ENCODE measurements around the gene ATP6AP2. TPM values are rescaled to one million over a fixed set of nuclear protein-coding genes. Genes with fewer than 3 reads are reported as not detected.
"Not testable (repeated sequence)": the region's sequence is repeated elsewhere in the genome, so short reads cannot be mapped to it uniquely, and the experiment has no call there.

ATP6AP2 gene
- total RNA-seq, 1 experiment from 2014 or later, result 62.0 TPM

GRCh38 chrX:40571600-40571999 is 9.2 kb upstream of the ATP6AP2 start:
- H3K4me2 ChIP-seq (ENCODE audit: low read length), result no peak overlapping the region
- no peak for DNase-seq (ENCODE audit: low read depth, low spot score)
- no peak overlapping the region for H3K4me3 ChIP-seq (replicated peaks in 1 of 2; ENCODE audit: low read depth in 1 of 2, low read length in 2 of 2)
- H3K9ac ChIP-seq (ENCODE audit: low read length), result no peak overlapping the region
- no TSS peak for BruUV-seq (replicated peaks)
- TF ChIP-seq RAD21 (IDR thresholded peaks at IDR 0.05; ENCODE audit: low read depth) (no peak), SRF (IDR thresholded peaks at IDR 0.05; ENCODE audit: low read depth) (no peak), JUND (IDR thresholded peaks at IDR 0.05) (no peak), ELF1 (IDR thresholded peaks at IDR 0.05; ENCODE audit: borderline replicate concordance, low read depth) (no peak), EZH2 (IDR thresholded peaks at IDR 0.05) (no peak), POLR2AphosphoS5 (IDR thresholded peaks at IDR 0.05; ENCODE audit: low read depth, low read length) (no peak), YY1 (IDR thresholded peaks at IDR 0.05; ENCODE audit: extremely low read depth, insufficient replicate concordance, low read depth, low read length) (no peak), CEBPB (IDR thresholded peaks at IDR 0.05; ENCODE audit: low read depth) (no peak)
- TF ChIP-seq, protein P1, sequence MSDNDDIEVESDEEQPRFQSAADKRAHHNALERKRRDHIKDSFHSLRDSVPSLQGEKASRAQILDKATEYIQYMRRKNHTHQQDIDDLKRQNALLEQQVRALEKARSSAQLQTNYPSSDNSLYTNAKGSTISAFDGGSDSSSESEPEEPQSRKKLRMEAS (IDR thresholded peaks at IDR 0.05), result no peak
- no peaks in the 10 kb centered on the region for H4K20me1 ChIP-seq (ENCODE audit: insufficient read depth)
- ChIA-PET POLR2A (no interaction called here), CTCF (no interaction called here), RAD21 (ENCODE audit: low non-redundant PET in 1 of 2, low total read pairs in 2 of 2, uncharacterized antibody in 2 of 2, unreplicated experiment in 2 of 2) (no interaction called here)
- no peak for ATAC-seq
- H3K9me2 ChIP-seq (ENCODE audit: insufficient read depth), result no peaks in the 10 kb centered on the region
- H3K36me3 ChIP-seq (ENCODE audit: control insufficient read depth in 1 of 2, insufficient read depth in 2 of 2, low read length in 2 of 2), result no peaks in the 10 kb centered on the region
- no peaks in the 10 kb centered on the region for H3K4me1 ChIP-seq (ENCODE audit: control insufficient read depth in 1 of 2, insufficient read depth in 2 of 2, low read length in 2 of 2)
- no peaks in the 10 kb centered on the region for H3K79me2 ChIP-seq (ENCODE audit: insufficient read depth, low read length)
- no peak overlapping the region for H3K27ac ChIP-seq (ENCODE audit: low read depth, low read length)
- H2AFZ ChIP-seq (ENCODE audit: low read depth, low read length, poor library complexity, severe bottlenecking), result no peak overlapping the region
- H3K27me3 ChIP-seq (ENCODE audit: insufficient read depth, low read length), result no peaks in the 10 kb centered on the region
- intact Hi-C loops (cut with micrococcal nuclease), result loop anchor here (10.0 kb wide), 1 partner anchor 223 kb away; no protein-coding TSS in a partner anchor
- H3K9me3 ChIP-seq (ENCODE audit: control insufficient read depth in 1 of 2, insufficient read depth in 1 of 2, low read depth in 1 of 2, low read length in 2 of 2), result no peaks in the 10 kb centered on the region

DNA sequence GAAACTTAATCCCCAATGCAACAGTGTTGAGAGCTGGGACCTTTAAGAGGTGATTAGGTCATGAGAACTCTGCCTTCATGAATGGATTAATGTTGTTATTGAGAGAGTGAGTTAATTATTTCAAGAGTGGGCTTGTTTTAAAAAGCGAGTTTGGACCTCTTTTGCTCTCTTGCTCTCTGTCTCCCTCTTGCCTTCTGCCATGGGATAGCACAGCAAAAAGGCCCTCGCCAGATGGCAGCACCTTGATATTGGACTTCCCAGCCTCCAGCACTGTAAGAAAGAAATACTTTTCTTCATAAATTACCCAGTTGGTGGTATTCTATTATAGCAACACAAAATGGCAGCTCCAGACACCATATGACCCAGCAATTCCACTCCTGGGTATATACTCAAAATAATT is 7.0 kb upstream of the ATP6AP2 start:
- Histone ChIP-seq H3K9ac (ENCODE audit: low read length) (no peak overlapping the region), H3K9me3 (ENCODE audit: control insufficient read depth in 1 of 2, insufficient read depth in 1 of 2, low read depth in 1 of 2, low read length in 2 of 2) (no peaks in the 10 kb centered on the region), H2AFZ (ENCODE audit: low read depth, low read length, poor library complexity, severe bottlenecking) (peak overlapping the region; percentile 54), H3K36me3 (ENCODE audit: control insufficient read depth in 1 of 2, insufficient read depth in 2 of 2, low read length in 2 of 2) (no peaks in the 10 kb centered on the region), H3K4me3 (replicated peaks in 1 of 2; ENCODE audit: low read depth in 1 of 2, low read length in 2 of 2) (no peak overlapping the region), H3K4me2 (ENCODE audit: low read length) (no peak overlapping the region), H3K9me2 (ENCODE audit: insufficient read depth) (no peaks in the 10 kb centered on the region), H3K27ac (ENCODE audit: low read depth, low read length) (no peak overlapping the region), H3K4me1 (ENCODE audit: control insufficient read depth in 1 of 2, insufficient read depth in 2 of 2, low read length in 2 of 2) (no peaks in the 10 kb centered on the region), H4K20me1 (ENCODE audit: insufficient read depth) (no peaks in the 10 kb centered on the region), H3K79me2 (ENCODE audit: insufficient read depth, low read length) (no peaks in the 10 kb centered on the region), H3K27me3 (ENCODE audit: insufficient read depth, low read length) (no peaks in the 10 kb centered on the region)
- no TSS peak for BruUV-seq (replicated peaks)
- ATAC-seq (peak; percentile 81), DNase-seq (ENCODE audit: low read depth, low spot score) (no peak)
- intact Hi-C loops (cut with micrococcal nuclease), result loop anchor here (10.0 kb wide), 1 partner anchor 221 kb away; no protein-coding TSS in a partner anchor
- ChIA-PET RAD21 (ENCODE audit: low non-redundant PET in 1 of 2, low total read pairs in 2 of 2, uncharacterized antibody in 2 of 2, unreplicated experiment in 2 of 2) (no interaction called here), CTCF (interaction anchor here (1.1 kb wide), 1 partner anchor 30 kb away, joined by 3 read pairs; no protein-coding TSS in a partner anchor), POLR2A (no interaction called here)
- TF ChIP-seq RAD21 (IDR thresholded peaks at IDR 0.05; ENCODE audit: low read depth) (peak; percentile 54), CBX3 (IDR thresholded peaks at IDR 0.05; ENCODE audit: low read depth) (peak; percentile 58; the same call in 1 of the 2 replicates), EGR1 (IDR thresholded peaks at IDR 0.05; ENCODE audit: low read depth) (no peak)
- TF ChIP-seq, protein P2, sequence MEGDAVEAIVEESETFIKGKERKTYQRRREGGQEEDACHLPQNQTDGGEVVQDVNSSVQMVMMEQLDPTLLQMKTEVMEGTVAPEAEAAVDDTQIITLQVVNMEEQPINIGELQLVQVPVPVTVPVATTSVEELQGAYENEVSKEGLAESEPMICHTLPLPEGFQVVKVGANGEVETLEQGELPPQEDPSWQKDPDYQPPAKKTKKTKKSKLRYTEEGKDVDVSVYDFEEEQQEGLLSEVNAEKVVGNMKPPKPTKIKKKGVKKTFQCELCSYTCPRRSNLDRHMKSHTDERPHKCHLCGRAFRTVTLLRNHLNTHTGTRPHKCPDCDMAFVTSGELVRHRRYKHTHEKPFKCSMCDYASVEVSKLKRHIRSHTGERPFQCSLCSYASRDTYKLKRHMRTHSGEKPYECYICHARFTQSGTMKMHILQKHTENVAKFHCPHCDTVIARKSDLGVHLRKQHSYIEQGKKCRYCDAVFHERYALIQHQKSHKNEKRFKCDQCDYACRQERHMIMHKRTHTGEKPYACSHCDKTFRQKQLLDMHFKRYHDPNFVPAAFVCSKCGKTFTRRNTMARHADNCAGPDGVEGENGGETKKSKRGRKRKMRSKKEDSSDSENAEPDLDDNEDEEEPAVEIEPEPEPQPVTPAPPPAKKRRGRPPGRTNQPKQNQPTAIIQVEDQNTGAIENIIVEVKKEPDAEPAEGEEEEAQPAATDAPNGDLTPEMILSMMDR (IDR thresholded peaks at IDR 0.05 in 2 of 3, conservative IDR thresholded peaks at IDR 0.05 in 1 of 3; ENCODE audit: borderline replicate concordance in 1 of 3, insufficient read depth in 1 of 3, low read depth in 2 of 3, low read length in 2 of 3), result peak; percentile 68 to 98 (median 78)

DNA sequence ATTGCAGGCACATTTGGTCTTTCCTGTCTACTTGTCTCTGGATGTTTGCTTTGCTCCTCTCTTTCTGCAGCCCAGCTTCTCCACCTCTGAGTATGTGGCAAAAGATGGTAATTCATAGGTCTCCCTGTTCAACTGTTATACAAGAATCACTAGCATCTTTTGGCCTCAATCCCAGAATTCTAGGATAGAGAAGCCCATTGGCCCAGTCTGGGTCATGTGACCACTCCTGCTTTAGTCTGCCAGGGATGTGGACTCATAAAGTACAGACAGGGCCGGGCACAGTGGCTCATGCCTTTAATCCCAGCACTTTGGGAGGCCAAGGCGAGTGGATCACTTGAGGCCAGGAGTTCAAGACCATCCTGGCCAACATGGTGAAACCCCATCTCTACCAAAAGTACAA is 5.4 kb upstream of the ATP6AP2 start:
- intact Hi-C loops (cut with micrococcal nuclease), result loop anchor here (10.0 kb wide), 1 partner anchor 219 kb away; no protein-coding TSS in a partner anchor
- DNase-seq (ENCODE audit: low read depth, low spot score); H3K36me3 ChIP-seq (ENCODE audit: control insufficient read depth in 1 of 2, insufficient read depth in 2 of 2, low read length in 2 of 2); CTCF ChIA-PET; BruUV-seq (replicated peaks); POLR2A ChIA-PET; H3K4me2 ChIP-seq (ENCODE audit: low read length); H4K20me1 ChIP-seq (ENCODE audit: insufficient read depth); RAD21 ChIA-PET (ENCODE audit: low non-redundant PET in 1 of 2, low total read pairs in 2 of 2, uncharacterized antibody in 2 of 2, unreplicated experiment in 2 of 2); H3K79me2 ChIP-seq (ENCODE audit: insufficient read depth, low read length); H3K27me3 ChIP-seq (ENCODE audit: insufficient read depth, low read length); H3K9me2 ChIP-seq (ENCODE audit: insufficient read depth); H3K9ac ChIP-seq (ENCODE audit: low read length); H3K4me3 ChIP-seq (replicated peaks in 1 of 2; ENCODE audit: low read depth in 1 of 2, low read length in 2 of 2); H3K9me3 ChIP-seq (ENCODE audit: control insufficient read depth in 1 of 2, insufficient read depth in 1 of 2, low read depth in 1 of 2, low read length in 2 of 2); H3K27ac ChIP-seq (ENCODE audit: low read depth, low read length); ATAC-seq; H3K4me1 ChIP-seq (ENCODE audit: control insufficient read depth in 1 of 2, insufficient read depth in 2 of 2, low read length in 2 of 2); H2AFZ ChIP-seq (ENCODE audit: low read depth, low read length, poor library complexity, severe bottlenecking): not testable (repeated sequence)

Measured in HCT116 (cell line).